Panc1 (cell line): Measurements from ENCODE around the gene LIPE.

Experiments used
- POLR2AphosphoS5 ChIP-seq: IDR thresholded peaks from 2 replicates; pipeline ENCODE4 v1.6.1; 2012; ENCODE audit warnings: mild to moderate bottlenecking, low read depth, low read length, moderate library complexity
- REST ChIP-seq, 2 experiments: IDR thresholded peaks; 2 replicates each; pipeline ENCODE4 v1.6.1; 2011 to 2012; ENCODE audit warnings: low read depth in 2 of 2, control low read depth in 1 of 2, low read length in 1 of 2, mild to moderate bottlenecking in 1 of 2, moderate library complexity in 1 of 2; ENCODE audit not compliant: insufficient read depth in 1 of 2
- SIN3A ChIP-seq: IDR thresholded peaks from 2 replicates; pipeline ENCODE4 v1.6.1; 2012; ENCODE audit warnings: low read depth, mild to moderate bottlenecking, low read length, moderate library complexity, borderline replicate concordance; ENCODE audit not compliant: insufficient read depth
- TCF7L2 ChIP-seq: IDR thresholded peaks from 2 replicates; pipeline ENCODE4 v1.6.1; 2011; ENCODE audit warnings: mild to moderate bottlenecking, low read depth, low read length, inconsistent platforms
- TF ChIP-seq, protein P1 (sequence below): fragments of 450-650 bp; IDR thresholded peaks from 2 replicates; pipeline ENCODE4 v1.5.1; 2017; ENCODE audit warnings: mild to moderate bottlenecking

GRCh38 chr19:42374826-42375376, 52.3 kb downstream of the LIPE start:
- TF ChIP-seq, protein P1, sequence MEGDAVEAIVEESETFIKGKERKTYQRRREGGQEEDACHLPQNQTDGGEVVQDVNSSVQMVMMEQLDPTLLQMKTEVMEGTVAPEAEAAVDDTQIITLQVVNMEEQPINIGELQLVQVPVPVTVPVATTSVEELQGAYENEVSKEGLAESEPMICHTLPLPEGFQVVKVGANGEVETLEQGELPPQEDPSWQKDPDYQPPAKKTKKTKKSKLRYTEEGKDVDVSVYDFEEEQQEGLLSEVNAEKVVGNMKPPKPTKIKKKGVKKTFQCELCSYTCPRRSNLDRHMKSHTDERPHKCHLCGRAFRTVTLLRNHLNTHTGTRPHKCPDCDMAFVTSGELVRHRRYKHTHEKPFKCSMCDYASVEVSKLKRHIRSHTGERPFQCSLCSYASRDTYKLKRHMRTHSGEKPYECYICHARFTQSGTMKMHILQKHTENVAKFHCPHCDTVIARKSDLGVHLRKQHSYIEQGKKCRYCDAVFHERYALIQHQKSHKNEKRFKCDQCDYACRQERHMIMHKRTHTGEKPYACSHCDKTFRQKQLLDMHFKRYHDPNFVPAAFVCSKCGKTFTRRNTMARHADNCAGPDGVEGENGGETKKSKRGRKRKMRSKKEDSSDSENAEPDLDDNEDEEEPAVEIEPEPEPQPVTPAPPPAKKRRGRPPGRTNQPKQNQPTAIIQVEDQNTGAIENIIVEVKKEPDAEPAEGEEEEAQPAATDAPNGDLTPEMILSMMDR, result no peak
- TF ChIP-seq POLR2AphosphoS5, result no peak
- TF ChIP-seq SIN3A, result no peak
- TF ChIP-seq TCF7L2, result no peak
- no peak for TF ChIP-seq REST (IDR thresholded peaks at IDR 0.05; ENCODE audit: insufficient read depth in 1 of 2, low read depth in 2 of 2, low read length in 1 of 2)
